HG03457 (cell line): ENCODE results near the gene UBE2G2.

Source experiments
- ATAC-seq: cut with Tn5 transposase; IDR thresholded peaks from one replicate; pipeline ENCODE4 v1.9.1; 2021; ENCODE audit warnings: moderate number of reproducible peaks; ENCODE audit not compliant: unreplicated experiment

UBE2G2 gene

DNA sequence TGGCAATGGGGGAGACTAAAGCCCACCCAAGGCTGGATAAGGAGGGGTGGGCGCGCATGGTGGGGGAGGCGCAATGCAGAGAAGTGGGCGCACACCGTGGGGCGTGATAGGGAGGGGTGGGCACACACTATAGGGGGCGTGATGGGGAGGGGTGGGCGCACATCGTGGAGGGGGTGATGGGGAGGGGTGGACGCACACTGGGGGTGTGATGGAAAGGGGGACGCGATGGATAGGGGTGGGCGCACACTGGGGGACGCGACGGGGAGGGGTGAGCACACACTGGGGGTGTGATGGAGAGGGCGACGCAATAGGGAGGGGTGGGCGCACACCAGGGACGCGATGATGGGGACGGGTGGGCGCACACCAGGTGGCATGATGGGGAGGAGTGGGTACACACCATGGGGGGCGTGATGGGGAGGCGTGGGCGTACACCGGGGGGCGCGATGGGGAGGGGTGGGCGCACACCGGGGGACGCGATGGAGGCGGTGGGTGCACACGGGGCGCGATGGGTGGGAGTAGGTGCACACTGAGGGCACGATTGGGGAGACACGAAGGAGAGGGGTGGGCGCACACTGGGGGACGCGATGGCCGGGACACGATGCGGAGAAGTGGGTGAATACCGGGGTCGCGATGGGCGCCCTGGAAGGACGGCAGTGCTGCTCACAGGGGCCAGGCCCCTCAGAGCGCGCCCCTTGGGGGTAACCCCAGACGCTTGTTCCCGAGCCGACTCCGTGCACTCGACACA, 15.3 kb upstream of the UBE2G2 start:
- no peak for ATAC-seq

GRCh38 chr21:44815852-44816628, 14.4 kb upstream of the UBE2G2 start:
- no peak for ATAC-seq

DNA sequence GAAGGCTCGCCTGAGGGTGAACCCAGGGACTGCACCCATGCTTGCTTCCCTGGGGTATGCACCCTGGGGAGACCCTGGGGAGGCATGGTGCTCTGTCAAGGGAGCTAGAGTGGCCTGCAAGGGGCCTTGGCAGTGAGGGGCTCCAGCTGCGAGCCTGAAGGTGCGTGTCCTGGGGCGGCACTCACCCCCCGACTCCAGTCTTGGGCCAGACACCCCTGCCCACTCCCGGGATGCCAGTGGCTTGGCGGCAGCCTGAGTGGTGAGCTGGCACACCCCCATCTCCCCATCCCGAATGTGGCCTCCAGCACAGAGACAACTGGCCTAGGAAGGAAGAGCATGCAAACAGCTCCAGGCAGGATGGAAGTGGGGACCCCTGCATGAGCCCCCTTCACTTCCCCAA, 13.6 kb upstream of the UBE2G2 start:
- ATAC-seq: no peak

GRCh38 chr21:44814498-44815023, 12.9 kb upstream of the UBE2G2 start:
- ATAC-seq: no peak

GRCh38 chr21:44813727-44814126, 12.1 kb upstream of the UBE2G2 start:
- ATAC-seq: no peak

DNA sequence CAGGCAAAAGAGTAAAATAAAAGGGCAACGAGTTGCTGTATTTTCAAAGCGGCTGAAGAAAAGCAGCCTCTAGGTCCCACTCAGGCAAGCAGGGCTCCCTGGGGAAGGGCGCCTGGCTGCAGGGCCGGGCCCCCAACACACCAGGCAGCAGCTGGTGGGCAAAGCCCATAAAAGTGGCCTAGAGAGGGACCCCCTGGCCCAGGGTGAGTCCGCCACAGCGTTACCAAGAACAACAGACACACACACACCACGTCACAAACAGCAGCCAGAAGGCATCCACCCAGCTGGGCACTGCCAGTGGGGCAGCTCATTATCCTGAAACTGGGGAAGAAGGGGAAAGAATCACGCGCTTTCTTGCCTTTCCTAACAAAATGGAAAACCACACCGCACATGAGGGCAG, 11.5 kb upstream of the UBE2G2 start:
- no peak for ATAC-seq

GRCh38 chr21:44812640-44813039, 11.0 kb upstream of the UBE2G2 start:
- ATAC-seq: no peak

DNA sequence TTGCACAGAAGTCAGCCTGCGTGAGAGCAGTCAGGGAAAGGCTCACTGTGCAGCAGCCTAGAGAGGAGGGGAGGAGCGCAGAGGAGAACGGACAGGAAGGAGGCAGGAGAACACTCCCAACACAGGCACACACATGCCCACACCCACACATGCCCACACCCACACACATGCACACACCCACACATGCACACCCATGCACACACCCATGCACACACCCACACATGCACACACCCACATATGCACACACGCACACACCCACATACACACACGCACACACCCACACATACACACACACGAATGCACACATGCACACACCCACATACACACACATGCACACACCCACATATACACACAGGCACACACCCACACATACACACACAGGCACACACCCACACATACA, 9.2 kb upstream of the UBE2G2 start:
- no peak for ATAC-seq

DNA sequence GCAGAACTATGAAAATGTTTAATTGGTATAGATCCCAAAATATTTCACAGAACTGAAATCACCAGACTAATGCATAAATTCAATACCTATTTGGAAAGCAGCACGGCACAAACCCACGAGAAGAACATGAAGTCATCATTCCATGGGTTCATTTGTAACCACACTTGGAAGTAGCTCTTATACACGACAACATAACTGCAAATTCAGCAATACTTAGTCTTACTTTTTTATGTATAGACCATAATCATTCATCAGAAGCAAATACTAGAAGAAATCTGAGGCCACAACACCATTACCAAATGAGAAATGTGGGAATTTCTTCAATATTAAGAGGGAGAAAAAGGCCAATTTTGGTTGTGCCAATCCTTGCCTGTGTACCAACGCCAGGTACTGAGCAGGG, 4.2 kb upstream of the UBE2G2 start:
- ATAC-seq: no peak

- no peak for ATAC-seq
Observed at GRCh38 chr21:44805226-44805625, 3.6 kb upstream of the UBE2G2 start.

GRCh38 chr21:44804762-44805161, 3.1 kb upstream of the UBE2G2 start:
- no peak for ATAC-seq

DNA sequence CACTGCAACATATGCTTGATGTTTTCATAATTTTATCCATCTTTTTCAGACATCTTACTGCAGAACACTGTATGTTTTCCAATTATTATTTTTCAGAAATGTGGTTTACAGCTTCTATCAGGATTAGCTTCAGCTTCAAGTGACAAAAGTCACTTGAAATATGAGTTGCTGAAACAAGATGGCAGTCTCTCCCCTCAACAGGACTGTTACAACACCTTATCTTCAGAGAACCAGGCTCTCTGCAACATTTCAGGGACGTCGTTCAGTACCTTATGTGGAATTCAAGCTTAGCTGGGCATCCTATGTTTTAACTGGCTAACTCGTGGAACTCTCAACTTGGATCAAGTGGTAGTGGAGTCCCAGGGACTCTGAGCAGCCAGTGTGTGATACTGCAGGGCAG, 2.0 kb upstream of the UBE2G2 start:
- no peak for ATAC-seq

DNA sequence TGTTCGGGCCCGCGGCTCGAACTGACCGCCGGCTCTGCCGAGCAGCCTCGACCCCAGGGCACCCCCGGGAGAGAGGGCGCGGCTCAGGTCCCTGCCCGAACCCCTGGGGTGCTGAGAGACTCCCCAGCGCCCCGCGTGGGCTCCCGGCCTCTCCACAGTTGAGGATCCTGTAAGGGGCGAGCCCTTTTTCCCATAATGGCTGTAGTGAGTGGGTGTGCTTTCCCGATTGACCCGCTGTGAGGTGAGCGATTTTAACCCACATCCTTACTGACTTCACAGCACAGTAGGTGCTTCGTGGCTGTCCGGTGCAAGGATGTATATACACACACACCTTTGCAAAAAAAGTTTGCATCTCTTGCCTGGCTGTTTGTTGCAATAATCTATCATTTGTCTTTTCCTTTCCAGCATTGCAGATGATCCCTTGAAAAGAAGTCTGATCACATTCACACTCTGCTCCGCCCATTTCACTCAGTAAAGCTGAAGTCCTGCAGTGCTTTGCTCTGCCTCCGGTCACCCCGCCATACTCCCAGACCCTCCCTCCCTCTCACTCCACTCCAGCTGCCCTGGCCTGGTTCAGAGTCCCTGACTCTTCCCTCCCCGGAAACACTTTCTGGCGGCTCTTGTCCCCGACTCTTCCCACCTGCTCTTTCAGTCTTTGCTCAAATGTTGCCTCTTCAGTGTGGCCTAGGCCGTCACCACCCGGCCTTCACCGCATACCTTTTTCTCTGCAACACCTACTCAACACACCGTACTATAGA, 955 bp upstream of the UBE2G2 start:
- ATAC-seq: no peak

DNA sequence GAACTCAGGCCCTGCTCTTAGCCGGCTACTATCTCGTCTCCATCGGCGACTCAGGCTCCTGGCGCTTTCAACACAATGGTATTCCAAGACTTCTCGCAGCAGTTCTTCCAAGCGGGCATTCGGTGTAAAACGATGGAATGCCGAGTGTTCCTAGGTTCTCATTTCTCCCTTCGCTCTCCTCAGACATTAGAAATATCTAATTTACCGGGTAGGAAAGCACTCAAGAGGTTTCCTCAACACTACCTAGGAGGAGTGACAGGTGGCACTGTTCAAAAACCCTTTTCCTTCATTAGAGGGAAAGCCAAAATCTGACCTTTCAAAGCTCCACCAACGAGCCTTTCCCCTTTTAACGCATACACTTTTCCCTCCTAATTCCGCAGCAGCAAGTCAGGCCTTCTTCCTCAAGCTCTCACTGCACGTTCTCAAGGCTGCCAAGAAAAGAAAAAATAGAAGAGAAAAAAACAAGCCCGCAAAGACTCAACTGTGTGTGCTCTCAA, 601 bp downstream of the UBE2G2 start:
- no peak for ATAC-seq

- ATAC-seq: no peak
Observed at GRCh38 chr21:44800103-44800502, 1.5 kb downstream of the UBE2G2 start.

DNA sequence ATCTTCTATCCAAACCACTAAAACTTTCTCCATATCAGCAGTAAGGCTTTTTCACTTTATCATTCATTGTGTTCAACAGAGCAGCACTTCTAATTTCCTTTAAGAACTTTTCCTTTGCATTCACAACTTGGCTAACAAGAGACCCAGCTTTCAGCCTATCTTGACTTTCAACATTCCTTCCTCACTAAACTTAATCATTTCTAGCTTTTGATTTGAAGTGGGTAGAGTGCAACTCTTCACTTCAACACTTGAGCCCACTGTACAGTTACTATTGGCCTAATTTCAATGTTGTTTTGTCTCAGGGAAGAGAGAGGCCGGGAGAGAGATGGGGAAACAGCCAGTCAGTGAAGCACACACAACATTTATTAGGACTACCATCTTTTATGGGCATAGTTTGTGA, 2.0 kb downstream of the UBE2G2 start:
- ATAC-seq: no peak

DNA sequence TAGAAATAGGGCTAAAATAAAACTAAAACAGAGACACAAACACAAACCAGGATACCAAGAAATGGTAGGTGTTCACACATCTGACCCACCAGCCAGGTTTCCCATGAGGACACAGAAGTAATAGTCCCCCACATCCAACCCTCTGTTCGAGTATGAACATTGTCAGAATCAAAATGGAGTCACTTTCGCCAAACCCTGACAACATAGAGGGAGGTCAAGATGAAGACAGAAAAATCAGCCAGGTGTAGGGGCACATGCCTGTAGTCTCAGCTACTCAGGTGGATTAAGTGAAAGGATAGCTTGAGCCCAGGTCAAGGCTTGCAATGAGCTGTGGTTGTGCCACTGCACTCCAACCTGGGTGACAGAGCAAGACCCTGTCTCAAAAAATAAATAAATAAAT, 3.8 kb downstream of the UBE2G2 start:
- ATAC-seq: no peak

- ATAC-seq: no peak
Observed at GRCh38 chr21:44795342-44795741, 6.3 kb downstream of the UBE2G2 start.

DNA sequence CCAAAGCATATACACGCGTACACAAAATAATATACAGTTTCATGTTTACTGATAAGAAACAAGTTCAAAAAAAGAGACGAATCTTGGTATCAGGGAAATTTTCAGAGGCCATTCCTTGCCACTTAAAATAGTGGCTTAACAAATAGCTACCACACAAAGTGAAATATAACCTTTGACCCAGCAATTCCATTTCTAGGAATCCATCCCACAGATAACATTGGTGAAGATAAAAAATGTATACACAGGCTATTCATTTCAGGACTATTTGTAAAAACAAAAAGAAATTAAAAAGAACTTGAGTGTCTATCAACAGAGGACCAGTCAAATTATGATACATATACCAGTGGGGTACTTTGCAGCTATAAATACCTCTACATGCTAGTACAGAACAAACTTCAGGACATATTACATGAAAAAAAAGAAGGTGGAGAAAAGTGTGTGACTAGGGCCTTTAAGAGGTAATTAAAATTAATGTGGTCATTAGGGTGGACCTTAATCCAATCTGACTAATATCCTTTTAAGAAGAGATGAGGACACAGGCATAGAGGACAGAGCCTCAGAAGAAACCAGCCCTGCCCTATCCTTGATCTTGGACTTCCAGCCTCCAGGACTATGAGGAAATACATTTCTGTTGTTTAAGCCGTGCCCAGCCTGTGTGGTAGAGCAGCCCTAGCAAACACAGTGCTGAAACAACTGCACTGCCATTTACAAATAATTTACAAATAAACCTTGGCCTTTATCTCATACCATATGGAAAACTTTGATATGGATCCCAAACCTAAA, 7.8 kb downstream of the UBE2G2 start:
- ATAC-seq: no peak

GRCh38 chr21:44792702-44793591, 8.7 kb downstream of the UBE2G2 start:
- no peak for ATAC-seq
